ENCODE data around the gene C11orf86.
"Not testable (repeated sequence)": the region's sequence is repeated elsewhere in the genome, so short reads cannot be mapped to it uniquely, and the experiment has no call there.

C11orf86 gene

DNA sequence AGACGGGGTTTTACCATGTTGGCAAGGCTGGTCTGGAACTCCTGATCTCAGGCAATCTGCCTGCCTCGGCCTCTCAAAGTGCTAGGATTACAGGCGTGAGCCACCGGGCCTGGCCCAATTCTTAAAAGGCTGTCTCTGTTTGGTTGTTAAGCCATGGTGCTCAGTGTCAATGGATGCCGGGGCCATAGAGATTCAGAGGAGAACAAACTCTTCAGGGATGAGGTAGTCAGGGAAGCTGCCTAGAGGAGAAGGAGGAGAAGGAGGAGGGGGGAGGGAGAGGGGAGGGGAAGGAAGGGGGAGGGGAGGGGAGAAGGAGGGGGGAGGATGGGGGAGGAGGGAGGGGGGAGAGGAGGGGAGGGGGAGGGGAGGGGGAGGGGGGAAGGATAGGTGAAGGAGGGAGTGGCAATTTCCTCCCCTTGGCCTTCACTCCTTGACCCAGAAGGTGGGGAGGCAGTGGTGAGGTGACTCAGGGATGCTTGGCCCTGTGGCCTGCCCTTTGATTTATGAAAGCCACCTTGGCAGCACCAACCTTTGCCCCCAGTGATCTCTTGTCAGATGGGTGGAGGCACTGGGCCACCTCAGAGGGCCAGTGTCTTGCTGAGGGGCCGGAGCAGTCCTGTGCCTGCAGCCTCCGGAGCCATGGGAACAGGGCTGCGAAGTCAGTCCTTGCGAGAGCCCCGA, at the start of gene C11orf86:
Gene C11orf86, plus strand, starts transcription at position 581 of the 681 bp plus-strand sequence. Its CDS starts 59 bp downstream, at position 640.
- DNase-seq (ENCODE audit: low read depth), result no peak

DNA sequence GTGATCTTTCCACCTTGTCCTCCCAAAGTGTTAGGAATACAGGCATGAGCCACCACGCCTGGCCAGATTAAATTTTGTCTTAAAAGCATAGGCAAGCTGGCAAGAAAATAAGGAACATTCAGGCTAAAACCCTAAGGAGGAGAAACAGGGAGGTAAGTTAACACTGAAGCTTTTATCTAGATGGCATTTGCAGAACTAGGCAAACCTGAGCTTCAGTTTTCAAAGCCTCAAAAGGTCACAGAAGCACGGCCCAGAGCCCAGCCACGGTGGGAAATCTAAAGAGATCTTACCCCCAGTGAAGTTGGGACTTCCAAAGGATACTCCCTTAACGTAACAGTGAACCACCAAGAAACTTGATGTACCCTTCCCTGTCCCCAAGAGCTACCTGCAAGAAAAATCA, 45.4 kb upstream of the C11orf86 start:
- DNase-seq (ENCODE audit: low read depth), result no peak

DNA sequence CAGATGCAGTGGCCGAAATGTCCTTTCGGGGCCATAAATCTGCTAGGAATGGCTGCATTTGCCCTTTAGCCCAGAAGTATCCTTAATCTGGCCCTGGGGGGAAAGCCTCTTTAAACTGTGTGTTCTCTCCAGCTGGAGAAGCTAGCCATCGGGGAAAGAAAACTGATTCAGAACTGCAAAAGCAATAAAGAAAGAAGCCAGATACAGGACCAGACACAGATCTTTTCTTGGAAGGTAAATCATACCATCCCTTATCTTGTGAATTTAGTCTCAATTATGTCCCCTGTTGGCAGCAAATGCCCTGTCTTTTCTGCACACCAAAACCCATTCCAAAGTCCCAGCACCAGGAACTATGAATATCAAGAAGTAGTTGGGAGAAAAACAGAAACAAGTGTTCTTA, 42.6 kb upstream of the C11orf86 start:
- DNase-seq (ENCODE audit: low read depth), result no peak

DNA sequence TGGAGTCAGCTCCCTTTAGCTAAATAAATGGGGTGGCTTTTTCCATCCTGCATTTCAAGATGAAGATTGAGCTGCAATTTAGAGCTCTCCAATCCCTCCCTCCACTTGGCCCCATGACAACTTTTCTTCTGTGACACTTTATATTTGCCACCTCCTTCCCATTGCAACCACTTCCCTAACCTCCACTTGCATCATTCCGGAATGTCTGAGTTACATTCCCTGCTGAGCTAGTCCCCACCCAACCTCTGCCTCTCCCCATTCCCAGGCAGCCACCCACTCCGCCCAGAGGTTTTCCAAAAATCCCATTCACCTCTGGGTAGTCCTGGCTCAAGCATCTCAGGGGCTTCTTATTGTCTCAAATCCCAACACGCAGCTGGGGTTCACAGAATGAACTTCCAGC, 41.6 kb upstream of the C11orf86 start:
- DNase-seq (ENCODE audit: low read depth), result no peak

- DNase-seq (ENCODE audit: low read depth), result no peak
Observed at GRCh38 chr11:66934950-66935779, 39.9 kb upstream of the C11orf86 start.

GRCh38 chr11:66936311-66936711, 38.8 kb upstream of the C11orf86 start:
- DNase-seq (ENCODE audit: low read depth), result no peak

- DNase-seq (ENCODE audit: low read depth), result no peak
Observed at GRCh38 chr11:66937193-66937733, 37.8 kb upstream of the C11orf86 start.

DNA sequence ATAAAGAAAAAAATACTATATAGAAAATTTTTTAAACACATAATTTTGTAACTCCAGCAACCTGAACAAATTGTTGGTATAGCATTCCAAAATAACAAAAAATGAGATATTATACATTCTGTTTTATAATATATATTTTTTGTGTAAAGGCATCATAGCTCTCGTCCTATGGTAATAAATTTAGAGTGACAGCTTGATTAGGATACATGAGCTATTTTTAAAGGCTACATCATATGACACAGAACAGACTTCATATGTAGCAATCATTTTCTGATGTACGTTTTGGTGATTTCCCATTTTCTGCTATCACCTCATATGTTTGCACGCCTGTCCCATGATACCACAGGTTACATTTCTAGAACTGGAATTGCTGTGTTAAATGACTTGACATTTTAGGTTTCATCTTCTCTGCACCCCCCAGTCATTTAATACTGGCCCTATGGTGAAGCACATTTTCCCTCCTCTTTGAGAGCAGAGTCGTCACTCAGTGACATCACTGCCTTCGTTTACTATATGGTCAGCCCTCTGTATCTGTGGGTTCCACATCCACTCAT, 36.4 kb upstream of the C11orf86 start:
- DNase-seq (ENCODE audit: low read depth), result no peak

DNA sequence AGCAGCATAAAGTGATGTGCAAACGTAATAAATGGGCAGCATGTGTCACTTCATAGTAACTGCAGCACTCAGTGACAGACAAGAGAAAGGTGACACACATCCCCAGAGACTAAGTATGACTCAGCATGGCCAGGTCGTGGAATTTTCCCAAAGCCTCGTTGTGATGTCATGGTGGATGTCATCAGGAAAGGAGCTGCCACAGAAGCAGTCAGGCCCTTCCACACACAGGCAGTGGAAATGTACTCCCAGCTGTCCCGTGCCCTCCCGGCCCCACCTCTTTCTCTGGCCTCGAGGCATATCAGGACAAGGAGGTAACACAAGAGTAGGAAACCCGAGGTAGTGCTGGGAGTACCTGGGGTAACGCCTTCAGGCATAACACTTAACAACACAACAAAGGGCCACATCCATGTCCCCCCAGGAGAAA, 25.0 kb upstream of the C11orf86 start:
- no peak for DNase-seq (ENCODE audit: low read depth)

DNA sequence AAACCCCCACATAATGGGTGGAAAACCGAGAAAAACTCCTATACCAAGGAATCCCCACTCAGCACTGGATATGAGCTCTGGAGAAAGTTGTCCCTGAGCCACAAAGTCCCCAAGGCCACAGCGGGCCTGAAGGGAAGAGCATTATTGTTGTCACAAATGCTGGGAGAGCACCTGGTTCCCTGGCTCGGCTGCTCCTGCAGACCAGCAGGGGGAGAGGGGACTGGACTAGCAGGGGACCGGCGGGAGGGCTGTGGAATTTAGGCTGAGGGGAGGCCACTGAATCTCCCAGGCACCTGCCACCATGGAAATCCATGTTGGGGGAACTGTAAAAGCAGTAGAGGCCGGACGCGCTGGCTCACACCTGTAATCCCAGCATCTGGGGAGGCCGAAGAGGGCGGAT, 24.0 kb upstream of the C11orf86 start:
- DNase-seq (ENCODE audit: low read depth), result no peak

GRCh38 chr11:66951927-66952337, 23.2 kb upstream of the C11orf86 start:
- no peak for DNase-seq (ENCODE audit: low read depth)

GRCh38 chr11:66953081-66953833, 21.8 kb upstream of the C11orf86 start:
- DNase-seq (ENCODE audit: low read depth), result no peak

DNA sequence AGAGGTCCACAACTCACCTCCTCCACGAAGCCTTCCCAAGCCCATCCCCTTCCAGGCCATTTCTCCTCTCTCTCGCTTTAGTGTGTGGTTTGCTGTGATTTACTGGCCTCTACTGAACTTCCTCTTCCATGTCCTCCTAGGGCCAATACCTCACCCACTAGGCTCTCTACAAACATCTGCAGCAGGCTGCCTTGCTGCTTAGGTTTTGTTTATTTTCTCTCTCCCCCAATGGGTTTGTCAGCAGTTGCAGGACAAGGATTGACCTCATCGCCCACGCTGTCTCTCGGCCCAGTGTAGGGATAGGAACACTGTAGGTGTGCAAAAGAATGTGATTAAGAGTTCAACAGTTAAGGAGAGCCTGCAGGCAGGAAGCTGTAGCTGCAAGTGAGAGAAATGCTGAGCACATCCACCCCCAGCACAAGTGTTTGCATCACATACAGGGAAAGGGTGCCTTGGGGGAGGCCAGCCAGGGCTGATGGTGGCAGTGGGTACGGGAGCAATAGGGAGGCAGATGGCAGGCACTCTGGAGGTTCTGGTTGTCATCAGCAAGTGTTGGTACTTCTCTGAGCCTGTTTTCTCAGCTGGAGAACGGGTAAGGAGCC, 18.3 kb upstream of the C11orf86 start:
- DNase-seq (ENCODE audit: low read depth), result no peak

GRCh38 chr11:66957971-66958231, 17.2 kb upstream of the C11orf86 start:
- peak; percentile 9 for DNase-seq (ENCODE audit: low read depth)

DNA sequence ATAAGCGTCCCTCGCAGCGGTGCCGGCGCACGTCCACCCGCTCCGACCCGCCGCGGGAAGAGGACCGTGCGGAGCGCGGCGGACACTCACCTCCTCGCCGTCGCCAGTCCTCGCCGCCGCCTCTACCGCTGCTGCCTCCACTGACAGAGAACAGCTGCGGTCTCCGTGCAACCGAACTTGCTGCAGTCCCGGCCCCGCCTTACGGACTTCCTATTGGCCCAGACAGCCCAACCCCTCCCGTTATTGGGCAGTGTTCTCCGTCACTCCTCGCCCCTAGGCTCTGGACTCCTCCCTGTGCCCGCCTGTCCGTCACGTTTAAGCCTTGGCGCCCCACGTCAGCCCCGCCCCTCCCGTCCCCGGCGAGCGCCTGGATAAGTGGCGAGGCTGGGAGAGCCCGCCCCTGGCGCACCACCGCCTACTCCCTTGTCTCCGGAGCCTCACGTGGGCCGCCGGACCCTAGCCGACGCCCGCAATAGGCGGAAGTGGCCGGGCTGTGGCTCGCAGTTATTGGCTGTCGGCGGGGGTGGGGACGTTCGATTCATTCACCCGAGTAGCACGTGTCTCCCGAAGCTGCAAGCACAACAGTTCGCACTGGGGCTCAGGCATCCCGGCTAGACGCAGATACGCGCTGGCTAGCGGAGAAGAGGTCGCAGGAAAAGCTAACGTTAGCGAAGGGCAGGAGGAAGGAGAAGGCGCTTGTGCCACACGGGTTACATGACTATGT, 16.7 kb upstream of the C11orf86 start, which contains the start of gene PC:
Gene PC, minus strand, starts transcription at position 152 of the 724 bp plus-strand sequence. CDS start 86,224 bp downstream, outside the sequence.
- DNase-seq (ENCODE audit: low read depth), result peak; percentile 91

GRCh38 chr11:66958956-66959274, 16.2 kb upstream of the C11orf86 start:
- DNase-seq (ENCODE audit: low read depth), result no peak

DNA sequence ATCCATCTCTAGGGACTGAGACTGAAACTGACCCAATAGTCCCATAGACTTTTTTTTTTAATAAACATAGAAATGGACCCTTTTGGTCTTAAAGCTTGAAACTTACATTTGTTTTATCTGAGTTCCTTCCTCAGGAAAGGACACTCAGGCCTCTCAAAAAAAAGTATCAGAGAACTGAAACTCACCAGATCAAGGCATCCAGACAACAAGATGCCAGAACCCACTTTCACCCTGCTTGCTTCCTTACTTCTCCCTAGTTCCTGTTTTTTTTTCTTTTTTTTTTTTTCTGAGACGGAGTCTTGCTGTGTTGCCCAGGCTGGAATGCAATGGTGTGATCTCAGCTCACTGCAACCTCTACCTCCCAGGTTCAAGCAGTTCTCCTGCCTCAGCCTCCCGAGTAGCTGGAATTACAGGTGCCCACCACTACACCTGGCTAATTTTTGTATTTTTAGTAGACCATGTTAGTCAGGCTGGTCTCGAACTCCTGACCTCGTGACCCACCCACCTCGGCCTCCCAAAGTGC, 13.4 kb upstream of the C11orf86 start:
- not testable (repeated sequence) for DNase-seq (ENCODE audit: low read depth)

- DNase-seq (ENCODE audit: low read depth), result no peak
Observed at GRCh38 chr11:66962247-66962646, 12.9 kb upstream of the C11orf86 start.

DNA sequence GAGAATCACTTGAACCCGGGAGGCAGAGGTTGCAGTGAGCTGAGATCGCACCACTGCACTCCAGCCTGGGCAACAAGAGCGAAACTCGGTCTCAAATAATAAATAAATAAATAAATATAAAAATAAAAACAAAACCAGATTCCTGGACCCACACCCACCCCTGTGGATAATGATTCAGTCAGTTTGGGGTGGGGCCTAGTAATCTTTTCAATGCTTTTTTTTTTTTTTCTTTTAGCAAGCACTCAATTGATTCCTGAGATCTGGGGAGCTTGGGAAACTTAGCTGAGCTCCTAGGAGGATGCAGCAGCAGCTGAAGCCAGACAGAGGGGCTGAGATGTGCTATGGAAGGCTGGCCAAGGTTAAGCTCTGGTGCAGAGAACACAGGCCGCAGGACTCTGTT, 12.3 kb upstream of the C11orf86 start:
- DNase-seq (ENCODE audit: low read depth), result no peak

- no peak for DNase-seq (ENCODE audit: low read depth)
Observed at GRCh38 chr11:66964495-66964894, 10.6 kb upstream of the C11orf86 start.

DNA sequence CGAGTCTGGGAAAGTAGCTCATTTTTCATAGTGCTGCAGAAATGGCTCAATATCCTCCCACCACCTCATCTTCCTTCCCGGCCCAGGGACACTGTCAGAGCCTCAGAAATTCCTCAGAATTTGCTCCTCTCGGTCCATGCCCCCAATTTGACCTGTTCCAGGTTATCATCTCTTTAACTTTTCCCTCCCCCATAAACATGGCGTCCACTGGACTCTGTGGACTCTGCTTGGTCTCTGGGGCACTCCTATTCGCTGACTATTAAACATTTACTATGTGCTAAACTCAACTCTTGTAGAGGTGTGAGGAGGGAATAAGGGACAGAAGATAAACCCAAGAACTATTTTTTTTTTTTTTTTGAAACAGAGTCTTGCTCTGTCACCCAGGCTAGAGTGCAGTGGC, 8.8 kb upstream of the C11orf86 start:
- DNase-seq (ENCODE audit: low read depth), result no peak

Measured in stimulated activated CD8-positive, alpha-beta memory T cell treated with anti-CD3 and anti-CD28 coated beads, Interleukin-7, amount 100 ng/mL, for 24 hours (primary cell).